GM21447 (cell line): ENCODE data around the gene CEP104.
"Not testable (repeated sequence)": the region's sequence is repeated elsewhere in the genome, so short reads cannot be mapped to it uniquely, and the experiment has no call there.

Experiments used
- ATAC-seq: cut with Tn5 transposase; IDR thresholded peaks from one replicate; pipeline ENCODE4 v1.9.1; 2021; ENCODE audit not compliant: unreplicated experiment

CEP104 gene

DNA sequence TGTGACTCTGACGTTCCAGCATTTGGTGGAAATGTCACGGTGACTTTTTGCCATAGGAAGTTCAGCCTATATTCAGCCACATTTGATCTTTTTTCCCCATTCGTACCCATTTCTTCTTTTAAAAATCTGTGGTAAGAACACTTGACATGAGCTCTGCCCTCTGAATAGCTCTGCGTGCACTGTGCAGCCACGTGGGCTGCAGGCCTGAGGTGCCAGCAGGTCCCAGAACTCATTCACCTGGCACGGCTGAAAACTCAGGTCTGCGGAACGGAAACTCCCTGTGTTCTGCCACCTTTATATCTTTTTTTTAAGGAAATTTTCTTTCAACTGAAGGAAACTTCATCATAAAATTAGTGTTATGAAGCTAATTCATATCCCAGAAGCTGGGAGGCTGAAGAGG, 28.6 kb downstream of the CEP104 start:
- no peak for ATAC-seq

- ATAC-seq: no peak
Observed at GRCh38 chr1:3827813-3828307, 29.2 kb downstream of the CEP104 start.

GRCh38 chr1:3825356-3825755, 31.7 kb downstream of the CEP104 start:
- ATAC-seq: no peak

GRCh38 chr1:3824650-3825049, 32.4 kb downstream of the CEP104 start:
- no peak for ATAC-seq

GRCh38 chr1:3822421-3822820, 34.6 kb downstream of the CEP104 start:
- no peak for ATAC-seq

DNA sequence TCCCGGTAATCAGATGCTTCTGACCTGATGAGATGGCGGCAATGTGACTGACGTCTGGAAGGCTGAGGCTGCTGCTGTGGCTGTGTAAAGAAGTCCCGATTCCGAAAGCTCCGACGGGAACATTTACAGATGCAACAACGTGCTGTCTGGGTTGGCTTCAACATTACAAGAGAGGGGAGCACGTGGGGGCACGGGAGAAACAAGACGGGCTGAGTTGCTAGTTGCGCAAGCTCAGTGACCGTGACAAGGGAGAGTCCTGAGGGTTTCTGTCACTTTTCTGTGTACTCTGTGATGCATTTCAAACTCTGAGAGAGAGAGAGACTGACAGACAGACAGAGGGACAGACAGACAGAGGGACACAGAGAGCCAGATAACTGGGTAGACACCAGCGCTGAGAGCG, 35.1 kb downstream of the CEP104 start:
- ATAC-seq: no peak

GRCh38 chr1:3821447-3821846, 35.6 kb downstream of the CEP104 start:
- no peak for ATAC-seq

DNA sequence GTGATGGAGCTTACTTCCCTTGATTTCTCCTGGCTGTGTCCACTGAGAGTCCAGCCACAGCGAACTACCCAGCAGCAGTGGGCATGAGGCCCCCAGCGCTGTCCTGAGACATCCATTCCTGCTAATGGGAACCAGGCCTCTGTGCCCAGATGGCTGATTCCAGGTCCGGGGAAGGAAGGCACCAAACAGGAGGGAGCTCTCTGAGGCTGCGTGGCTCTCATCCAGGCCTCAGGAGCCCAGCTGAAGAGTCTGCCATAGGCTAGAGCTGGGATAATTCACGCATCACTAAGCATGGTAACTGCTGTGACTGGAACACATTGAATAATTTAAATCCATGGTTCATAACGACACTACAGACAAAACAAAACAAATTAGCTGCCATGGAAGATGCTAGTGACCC, 36.0 kb downstream of the CEP104 start:
- no peak for ATAC-seq

DNA sequence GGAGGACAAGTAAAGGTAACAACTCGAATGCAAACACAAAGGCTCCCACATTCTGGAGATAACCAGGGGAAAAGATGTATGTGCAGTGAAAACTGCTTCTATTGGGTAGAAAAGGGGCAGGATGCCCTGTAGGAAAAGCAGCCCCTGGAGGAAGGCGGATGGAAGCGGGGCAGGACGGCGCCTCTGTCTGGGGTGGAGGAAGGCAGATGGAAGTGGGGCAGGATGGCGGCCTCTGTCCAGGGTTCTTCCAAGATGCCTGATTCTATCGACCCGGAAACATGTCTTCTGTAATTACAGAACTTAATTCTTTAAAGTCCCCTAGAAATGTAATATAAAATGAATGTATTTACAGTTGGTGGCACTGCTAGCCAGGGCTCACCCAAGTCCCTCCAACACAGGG, 36.7 kb downstream of the CEP104 start:
- ATAC-seq: no peak

DNA sequence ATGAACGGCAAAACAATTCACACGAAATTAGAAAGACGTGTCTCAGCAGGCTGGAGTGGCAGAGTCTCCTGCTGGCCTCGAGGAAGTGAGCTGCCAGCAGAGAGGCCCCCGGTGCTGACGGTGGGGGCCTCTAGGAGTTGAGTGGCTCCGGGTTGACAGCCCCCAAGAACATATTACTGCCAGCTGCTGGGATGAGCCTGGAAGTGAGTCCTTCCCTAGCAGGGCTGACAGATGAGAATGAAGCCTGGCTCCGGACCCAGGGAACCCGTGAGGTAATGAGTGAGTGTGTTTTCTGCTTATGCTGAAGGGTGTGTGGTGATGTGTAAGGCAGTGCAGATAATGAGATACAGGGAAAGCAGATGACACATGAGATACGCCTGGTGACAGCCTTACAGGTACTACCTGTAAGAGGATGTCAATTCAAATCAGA, 37.2 kb downstream of the CEP104 start:
- ATAC-seq: no peak

DNA sequence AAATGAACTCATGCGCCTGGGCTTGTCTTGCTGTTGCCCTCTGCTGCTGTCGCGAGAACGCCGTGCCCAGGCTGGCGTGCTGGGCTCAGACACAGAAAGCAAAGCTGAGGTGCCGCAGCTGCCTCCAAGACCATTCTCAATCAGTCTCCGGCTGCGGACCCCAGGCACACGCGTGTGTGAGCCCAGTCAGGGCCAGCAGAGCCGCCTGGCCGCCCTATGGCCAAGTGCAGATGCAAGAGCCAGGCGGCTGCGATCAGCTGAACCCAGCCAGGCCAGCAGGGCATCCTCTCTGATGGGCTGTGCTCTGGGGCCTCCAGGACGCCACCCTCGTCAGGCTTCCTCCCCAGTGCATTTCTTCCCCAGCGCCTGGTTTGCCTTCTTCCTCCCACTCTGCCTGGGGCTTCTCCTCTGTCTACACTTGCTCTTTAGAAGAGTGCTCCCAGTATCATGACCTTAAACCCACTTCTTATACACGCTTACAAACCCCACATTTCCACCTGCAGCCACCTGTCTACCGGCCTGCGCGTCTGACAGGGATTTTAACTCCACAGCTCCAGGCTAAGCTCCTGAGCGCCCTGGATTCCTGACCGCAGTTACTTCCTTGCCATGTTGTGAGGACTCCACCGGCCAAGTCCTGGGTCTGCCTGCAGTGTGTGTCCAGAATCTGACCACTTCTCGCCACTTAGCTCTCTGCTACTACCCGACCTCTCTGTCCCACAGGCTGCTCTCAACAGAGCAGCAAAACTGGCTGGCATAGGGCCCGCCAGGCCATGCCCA, 39.0 kb downstream of the CEP104 start:
- ATAC-seq: no peak

DNA sequence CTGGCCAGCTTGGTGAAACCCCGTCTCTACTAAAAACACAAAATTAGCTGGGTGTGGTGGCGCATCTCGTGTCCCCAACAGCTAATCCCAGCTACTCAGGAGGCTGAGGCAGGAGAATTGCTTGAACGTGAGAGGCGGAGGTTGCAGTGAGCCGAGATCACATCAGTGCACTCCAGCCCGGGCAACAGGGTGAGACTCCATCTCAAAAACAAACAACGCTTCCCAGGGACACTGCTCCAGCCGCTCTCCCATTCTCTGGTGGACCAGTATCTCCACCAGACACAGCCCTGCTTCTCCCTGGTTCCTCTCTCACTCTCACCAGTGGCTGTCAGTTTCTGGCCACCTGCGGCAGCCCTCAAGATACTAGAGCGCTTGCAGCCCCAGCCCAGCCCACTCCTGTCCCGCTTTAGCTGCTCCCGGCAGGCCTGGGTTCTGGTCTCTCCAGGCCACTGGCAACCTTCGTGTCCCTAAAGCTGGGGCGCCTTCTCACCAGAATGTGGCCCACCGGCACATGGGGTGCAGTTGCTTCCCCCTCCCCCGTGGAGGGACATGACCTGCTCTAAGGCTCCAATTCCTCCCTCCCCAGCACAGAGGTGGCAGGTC, 39.8 kb downstream of the CEP104 start:
- ATAC-seq: no peak

DNA sequence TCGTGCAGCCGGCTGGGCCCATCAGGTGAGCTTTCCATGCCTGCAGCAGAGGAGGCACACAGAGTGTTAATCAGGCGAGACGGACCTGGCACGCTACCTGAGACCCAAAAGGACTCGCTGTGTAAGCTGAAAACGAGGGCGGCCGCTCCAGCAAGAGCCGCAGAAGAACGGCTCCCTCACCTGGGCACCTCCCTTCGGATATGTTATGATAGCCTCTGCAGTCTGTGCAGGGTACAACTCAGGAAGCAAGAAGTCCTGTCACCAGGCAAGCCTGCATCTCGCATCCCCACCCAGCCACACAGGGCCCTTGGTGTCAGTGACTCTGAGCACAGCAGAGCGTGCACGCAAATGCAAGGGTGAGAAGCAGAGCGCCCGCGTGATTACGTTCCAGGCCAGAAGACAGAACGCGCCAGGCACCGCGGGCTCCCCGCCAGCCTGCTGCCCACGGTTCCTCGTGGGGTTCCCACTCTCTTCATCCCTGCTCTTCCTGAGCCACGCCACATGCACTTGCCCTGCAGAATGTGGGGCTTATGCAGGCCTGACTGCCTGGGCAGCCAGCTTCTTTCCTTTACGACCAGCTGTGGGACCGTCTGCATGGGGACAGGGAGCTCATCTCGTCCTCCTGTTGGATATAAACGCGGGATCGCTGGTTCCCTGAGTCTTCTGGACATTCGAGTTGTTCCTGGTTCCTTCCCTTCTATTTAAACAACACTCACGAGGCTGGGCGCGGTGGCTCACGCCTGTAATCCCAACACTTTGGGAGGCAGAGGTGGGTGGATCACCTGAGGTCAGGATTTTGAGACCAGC, 40.5 kb downstream of the CEP104 start:
- no peak for ATAC-seq

DNA sequence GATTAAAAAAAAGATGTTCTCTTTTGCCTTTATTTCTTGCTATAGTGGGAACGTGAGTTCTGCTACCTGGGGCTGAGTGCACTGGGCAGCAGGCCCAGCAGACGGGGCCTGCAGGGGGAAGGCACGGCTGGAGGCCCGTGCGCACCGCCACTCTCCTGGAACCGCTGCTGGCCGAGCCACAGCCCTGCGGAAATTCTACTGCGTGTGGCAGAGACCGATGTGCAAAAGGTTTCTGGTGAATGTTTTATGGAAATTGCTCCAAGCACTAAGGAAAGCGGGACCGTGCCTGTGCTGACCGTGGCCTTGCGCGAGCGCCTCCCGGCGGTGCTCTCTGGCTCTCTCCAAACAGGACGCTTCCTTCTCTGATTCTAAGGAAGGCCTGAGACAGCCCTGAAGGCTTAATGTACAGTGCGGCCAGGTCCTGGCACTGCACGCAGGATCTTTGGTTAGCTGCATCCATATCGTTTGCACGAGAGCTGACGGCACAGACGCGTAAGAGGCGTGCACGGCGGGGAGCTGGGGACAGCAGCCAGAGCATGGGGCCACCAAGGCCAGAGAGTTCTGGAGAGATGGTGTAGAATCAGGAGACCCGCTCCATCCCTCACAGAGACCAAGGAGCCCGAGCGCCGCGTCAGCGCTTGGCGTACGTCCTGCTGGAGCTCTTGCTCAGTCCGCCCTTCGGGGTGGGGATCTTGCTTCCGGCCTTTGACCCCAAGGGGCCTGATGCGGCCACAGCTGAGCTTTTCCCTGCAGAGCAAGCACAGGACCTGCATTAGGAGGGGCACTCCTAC, 42.0 kb downstream of the CEP104 start:
- ATAC-seq: no peak

DNA sequence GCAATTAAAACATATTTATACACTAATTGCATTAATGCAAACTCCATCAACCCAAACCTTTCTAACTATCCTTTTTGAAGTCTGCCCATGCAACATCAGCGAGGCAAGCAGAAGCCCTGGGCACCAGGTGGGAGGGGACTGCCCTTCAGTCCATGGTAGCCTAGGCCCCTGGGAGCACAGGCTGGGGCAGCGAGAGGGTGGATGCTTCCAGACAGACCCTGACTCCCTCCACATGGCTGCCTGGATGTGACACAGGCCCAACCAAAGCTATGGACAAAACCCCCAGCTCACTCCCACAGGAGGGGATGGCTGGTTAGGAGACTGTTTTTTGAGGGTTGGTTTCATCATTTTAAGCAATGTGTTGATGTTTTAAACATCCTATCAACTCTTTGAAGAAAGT, 42.9 kb downstream of the CEP104 start:
- ATAC-seq: no peak

DNA sequence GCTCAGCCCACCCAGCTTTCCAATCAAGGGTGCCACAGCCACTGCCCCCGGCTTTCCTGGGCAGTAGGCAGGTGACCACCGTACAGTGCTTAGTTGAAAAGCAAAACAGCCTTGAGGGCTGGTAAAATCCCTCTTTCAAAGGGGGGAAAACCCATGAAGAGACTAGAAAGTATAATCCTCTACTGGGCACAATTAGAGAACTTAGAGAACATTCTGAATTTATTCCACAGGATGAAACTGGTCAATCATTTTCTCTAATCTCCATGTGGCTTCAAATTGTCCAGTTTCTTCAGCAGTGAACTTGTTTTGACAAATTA, 45.5 kb downstream of the CEP104 start:
- no peak for ATAC-seq

- not testable (repeated sequence) for ATAC-seq
Observed at GRCh38 chr1:3810149-3810761, 46.8 kb downstream of the CEP104 start.

DNA sequence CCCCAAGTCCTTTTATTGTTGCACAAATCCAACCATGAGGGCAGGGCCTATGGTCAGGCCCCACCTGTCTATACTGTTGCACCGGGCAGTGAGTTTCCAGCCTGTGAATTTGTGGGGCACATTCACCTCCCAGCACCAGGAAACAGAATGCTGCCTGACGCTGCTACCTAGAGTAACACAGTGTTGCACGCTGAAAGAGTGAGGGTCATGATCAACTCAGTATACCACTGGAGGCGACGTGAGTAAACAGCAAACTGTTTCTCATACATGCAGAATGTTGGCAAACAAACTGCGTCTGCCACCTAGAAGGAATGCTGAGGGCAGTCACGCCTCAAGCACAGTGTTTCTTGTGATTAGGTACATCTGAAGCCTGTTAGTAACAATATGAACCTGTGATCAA, 47.3 kb downstream of the CEP104 start:
- ATAC-seq: no peak

- ATAC-seq: no peak
Observed at GRCh38 chr1:3807769-3808168, 49.2 kb downstream of the CEP104 start.

GRCh38 chr1:3805038-3805437, 52.0 kb downstream of the CEP104 start:
- ATAC-seq: no peak

DNA sequence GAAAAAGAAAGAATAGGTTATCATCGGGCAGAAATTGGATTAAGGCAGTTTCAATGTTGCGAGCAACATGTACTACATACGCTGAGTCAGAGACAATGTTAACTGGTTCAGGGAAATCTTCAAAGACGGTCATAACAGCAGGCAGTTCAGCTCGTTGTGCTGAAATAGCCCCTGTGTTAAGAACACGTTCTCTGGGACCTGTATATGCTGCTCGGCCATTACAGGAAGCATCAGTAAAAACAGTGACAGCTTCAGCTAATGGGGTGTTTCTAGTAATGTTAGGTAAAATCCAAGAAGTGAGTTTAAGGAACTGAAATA, 52.4 kb downstream of the CEP104 start:
- ATAC-seq: not testable (repeated sequence)
